H1 (cell line): Measurements from ENCODE around the gene ZSCAN1. TPM values are rescaled to one million over a fixed set of nuclear protein-coding genes. Genes with fewer than 3 reads are reported as not detected.

ENCODE experiments used
- BRCA1 ChIP-seq: IDR thresholded peaks from 2 replicates; pipeline ENCODE4 v1.6.1; 2012; ENCODE audit warnings: low read depth, low read length, improper control_type of control experiment
- CEBPB ChIP-seq: IDR thresholded peaks from 2 replicates; pipeline ENCODE4 v1.6.1; 2012; ENCODE audit warnings: low read depth, low read length
- GABPA ChIP-seq: IDR thresholded peaks from 2 replicates; pipeline ENCODE4 v1.6.1; 2011; ENCODE audit warnings: mild to moderate bottlenecking, low read length, moderate library complexity, borderline replicate concordance; ENCODE audit not compliant: insufficient read depth
- HDAC2 ChIP-seq, 2 experiments: fragments of 300-600 bp in 1 of 2; sonication (generic) in 1 of 2; IDR thresholded peaks; 2 replicates each; pipeline ENCODE4 v1.6.1; 2011 to 2012; ENCODE audit warnings: low read depth in 2 of 2, low read length in 2 of 2, mild to moderate bottlenecking in 2 of 2, moderate library complexity in 2 of 2, borderline replicate concordance in 1 of 2, inconsistent platforms in 1 of 2
- MAX ChIP-seq: IDR thresholded peaks from 2 replicates; pipeline ENCODE4 v1.6.1; 2012; ENCODE audit warnings: inconsistent platforms
- RAD21 ChIP-seq, 2 experiments: IDR thresholded peaks in 1 of 2; conservative IDR thresholded peaks in 1 of 2; 2 replicates each; pipeline ENCODE4 v1.6.1; 2011; ENCODE audit warnings: low read depth in 2 of 2, low read length in 2 of 2, improper control_type of control experiment in 1 of 2, inconsistent platforms in 1 of 2, mild to moderate bottlenecking in 1 of 2, moderate library complexity in 1 of 2
- TEAD4 ChIP-seq: IDR thresholded peaks from 2 replicates; pipeline ENCODE4 v1.6.1; 2012; ENCODE audit warnings: low read depth, low read length, inconsistent platforms, mixed read lengths
- polyA plus RNA-seq, 7 experiments: library from polyadenylated mRNA; depleted of rRNA in 3 of 7; stranded (reverse) in 5 of 7; unstranded in 2 of 7; fragments of >200 nt in 5 of 7; fragments of 200-250 nt in 2 of 7; gene quantifications; 1 replicate in 5 of 7; 2 replicates in 1 of 7; 4 replicates in 1 of 7; pipeline versions ENCODE4 v1.2.1 to v1.2.3, GENCODE V29; 2011 to 2013; ENCODE audit warnings: missing spikeins in 2 of 7, mixed read lengths in 2 of 7
- total RNA-seq: library from RNA; stranded (reverse); fragmentation: NEBNext Ultra II Directional; extraction: Animal tissue kit (Norgen Biotek cat#: 25700); gene quantifications from 2 replicates; pipeline ENCODE4 v1.2.1, GENCODE V29; 2021
- TF ChIP-seq, protein P1 (sequence below): IDR thresholded peaks from 2 replicates; pipeline ENCODE4 v1.6.1; 2011; ENCODE audit warnings: low read length, improper control_type of control experiment
- TF ChIP-seq, protein P2 (sequence below): IDR thresholded peaks from 2 replicates; pipeline ENCODE4 v1.6.1; 2012; ENCODE audit warnings: inconsistent platforms

ZSCAN1 gene
- total and polyA plus RNA-seq, 2 of the 8 experiments (the other 6 are each of a cell fraction or from before 2014, with no cell fraction given) = 1.2 to 4.3 TPM

DNA sequence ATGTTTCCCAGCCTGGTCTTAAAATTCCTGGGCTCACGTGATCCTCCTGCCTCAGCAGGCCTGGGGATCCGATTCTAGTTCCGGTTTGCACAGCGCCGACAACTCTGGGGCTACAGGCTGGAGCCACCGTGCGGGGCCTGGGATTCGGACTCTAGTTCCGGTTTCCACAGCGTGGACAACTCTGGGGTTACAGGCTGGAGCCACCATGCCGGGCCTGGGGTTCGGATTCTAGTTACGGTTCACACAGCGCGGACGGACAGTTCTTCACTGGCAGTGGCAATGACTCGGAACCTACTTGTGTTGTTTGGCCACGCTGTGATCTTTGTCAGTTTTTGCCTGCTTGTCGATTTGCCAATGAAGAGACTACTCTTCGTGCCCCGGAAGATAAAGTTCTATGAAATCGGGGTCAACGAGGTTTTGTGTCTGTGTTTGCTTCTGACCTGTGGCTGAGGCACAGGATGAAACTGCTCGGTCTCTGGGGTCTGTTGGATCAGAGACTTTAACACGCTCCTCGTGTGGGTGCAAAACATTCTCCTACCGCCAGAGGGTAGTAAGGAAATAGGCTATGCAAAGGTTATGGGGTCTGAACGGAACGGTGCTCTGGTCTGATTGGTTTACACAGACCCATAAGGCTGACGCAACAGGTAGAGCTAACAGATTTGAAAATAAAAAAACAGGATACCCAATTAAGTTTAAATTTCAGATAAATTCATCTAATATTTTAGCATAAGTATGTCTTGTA is 12.1 kb upstream of the ZSCAN1 start (continued):
- TF ChIP-seq RAD21 (IDR thresholded peaks at IDR 0.05 in 1 of 2, conservative IDR thresholded peaks at IDR 0.05 in 1 of 2; ENCODE audit: low read depth in 2 of 2, low read length in 2 of 2) = peak; percentile 88 to 91
- TF ChIP-seq MAX = peak; percentile 17; the same call in 1 of the 2 replicates
- TF ChIP-seq, protein P1, sequence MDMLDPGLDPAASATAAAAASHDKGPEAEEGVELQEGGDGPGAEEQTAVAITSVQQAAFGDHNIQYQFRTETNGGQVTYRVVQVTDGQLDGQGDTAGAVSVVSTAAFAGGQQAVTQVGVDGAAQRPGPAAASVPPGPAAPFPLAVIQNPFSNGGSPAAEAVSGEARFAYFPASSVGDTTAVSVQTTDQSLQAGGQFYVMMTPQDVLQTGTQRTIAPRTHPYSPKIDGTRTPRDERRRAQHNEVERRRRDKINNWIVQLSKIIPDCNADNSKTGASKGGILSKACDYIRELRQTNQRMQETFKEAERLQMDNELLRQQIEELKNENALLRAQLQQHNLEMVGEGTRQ = no peak
- TF ChIP-seq TEAD4 = no peak
- TF ChIP-seq, protein P2, sequence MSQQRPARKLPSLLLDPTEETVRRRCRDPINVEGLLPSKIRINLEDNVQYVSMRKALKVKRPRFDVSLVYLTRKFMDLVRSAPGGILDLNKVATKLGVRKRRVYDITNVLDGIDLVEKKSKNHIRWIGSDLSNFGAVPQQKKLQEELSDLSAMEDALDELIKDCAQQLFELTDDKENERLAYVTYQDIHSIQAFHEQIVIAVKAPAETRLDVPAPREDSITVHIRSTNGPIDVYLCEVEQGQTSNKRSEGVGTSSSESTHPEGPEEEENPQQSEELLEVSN = peak; percentile 32; the same call in 1 of the 2 replicates
- TF ChIP-seq BRCA1 = no peak
- TF ChIP-seq GABPA = no peak
- peak; percentile 94 for TF ChIP-seq CEBPB
- TF ChIP-seq HDAC2 (IDR thresholded peaks at IDR 0.05; ENCODE audit: borderline replicate concordance in 1 of 2, low read depth in 2 of 2, low read length in 2 of 2) = no peak
- TF ChIP-seq, all 59 proteins: peak for 8
